Liver (tissue), 9 donors: ENCODE results near the gene ANKMY1. TPM values are rescaled to one million over a fixed set of nuclear protein-coding genes. Genes with fewer than 3 reads are reported as not detected.

ENCODE experiments used
- DNase-seq: peaks from one replicate; pipeline ENCODE4 v3.0.0-alpha.2; 2017; ENCODE audit warnings: low spot score
- H3K27ac ChIP-seq, 2 donors: one replicate each; pipeline ENCODE4 v1.7.0; 2013; ENCODE audit warnings: inconsistent platforms in 2 of 2, low read length in 2 of 2, control low read depth in 1 of 2, low read depth in 1 of 2, mild to moderate bottlenecking in 1 of 2
- H3K27me3 ChIP-seq, 4 donors: one replicate each; pipeline versions ENCODE4 v1.6.1 to v1.7.0; 2013; ENCODE audit warnings: low read length in 3 of 4, inconsistent platforms in 1 of 4, mild to moderate bottlenecking in 1 of 4, moderate library complexity in 1 of 4; ENCODE audit not compliant: control insufficient read depth in 4 of 4, insufficient read depth in 4 of 4
- H3K36me3 ChIP-seq, 4 donors: one replicate each; pipeline versions ENCODE4 v1.6.1 to v1.7.0; 2013; ENCODE audit warnings: low read length in 3 of 4, mild to moderate bottlenecking in 3 of 4, low read depth in 1 of 4, moderate library complexity in 1 of 4; ENCODE audit not compliant: control insufficient read depth in 4 of 4, insufficient read depth in 3 of 4
- H3K4me1 ChIP-seq, 4 donors: one replicate each; pipeline versions ENCODE4 v1.6.1 to v1.7.0; 2013; ENCODE audit warnings: low read length in 3 of 4, mild to moderate bottlenecking in 3 of 4, moderate library complexity in 1 of 4; ENCODE audit not compliant: control insufficient read depth in 4 of 4, insufficient read depth in 4 of 4
- H3K4me3 ChIP-seq, 3 donors: one replicate each; pipeline versions ENCODE4 v1.6.1 to v1.7.0; 2013; ENCODE audit warnings: low read length in 3 of 3, control low read depth in 1 of 3, low read depth in 1 of 3, mild to moderate bottlenecking in 1 of 3
- H3K9ac ChIP-seq, 2 donors: one replicate each; pipeline ENCODE4 v1.7.0; 2013; ENCODE audit warnings: low read length in 2 of 2, mild to moderate bottlenecking in 2 of 2, moderate library complexity in 2 of 2, control low read depth in 1 of 2, low read depth in 1 of 2
- H3K9me3 ChIP-seq, 4 donors: one replicate each; pipeline versions ENCODE4 v1.6.1 to v1.7.0; 2013; ENCODE audit warnings: low read length in 3 of 4; ENCODE audit not compliant: control insufficient read depth in 4 of 4
- EGR1 ChIP-seq, 2 donors: IDR thresholded peaks; 2 replicates each; pipeline ENCODE4 v1.6.1; 2016 to 2018; ENCODE audit warnings: antibody characterized with exemption in 2 of 2, low read depth in 2 of 2
- FOXA1 ChIP-seq: IDR thresholded peaks from 2 replicates; pipeline ENCODE4 v1.6.1; 2016; ENCODE audit warnings: antibody characterized with exemption
- GABPA ChIP-seq, 2 donors: IDR thresholded peaks in 1 of 2; conservative IDR thresholded peaks in 1 of 2; 2 replicates each; pipeline ENCODE4 v1.6.1; 2016; ENCODE audit warnings: antibody characterized with exemption in 2 of 2, mild to moderate bottlenecking in 1 of 2, moderate library complexity in 1 of 2
- HNF4A ChIP-seq, 2 donors: conservative IDR thresholded peaks; 2 replicates each; pipeline ENCODE4 v1.6.1; 2016; ENCODE audit warnings: antibody characterized with exemption in 2 of 2, mild to moderate bottlenecking in 2 of 2
- NR2F2 ChIP-seq: IDR thresholded peaks from 2 replicates; pipeline ENCODE4 v1.6.1; 2016; ENCODE audit warnings: antibody characterized with exemption
- RAD21 ChIP-seq, 2 donors: IDR thresholded peaks; 2 replicates each; pipeline ENCODE4 v1.6.1; 2016; ENCODE audit warnings: antibody characterized with exemption in 2 of 2, mild to moderate bottlenecking in 2 of 2
- SP1 ChIP-seq: IDR thresholded peaks from 2 replicates; pipeline ENCODE4 v1.6.1; 2018; ENCODE audit warnings: antibody characterized with exemption, mild to moderate bottlenecking
- TAF1 ChIP-seq: conservative IDR thresholded peaks from 2 replicates; pipeline ENCODE4 v1.6.1; 2016; ENCODE audit warnings: antibody characterized with exemption, mild to moderate bottlenecking
- YY1 ChIP-seq: IDR thresholded peaks from 2 replicates; pipeline ENCODE4 v1.6.1; 2016; ENCODE audit warnings: antibody characterized with exemption, mild to moderate bottlenecking
- WGBS: extraction: QIAGEN DNeasy Blood & Tissue Kit; methylation state at CpG from one replicate; pipeline ENCODE4 v1.1.7; 2013; 5-methylcytosine and 5-hydroxymethylcytosine counted together
- polyA plus RNA-seq, 2 donors: library from polyadenylated mRNA; stranded (reverse) in 1 of 2; unstranded in 1 of 2; fragments of 200-250 nt in 1 of 2; fragments of >200 nt in 1 of 2; fragmentation: Nextera tagmentation in 1 of 2; extraction: Ambion mirVana in 1 of 2; gene quantifications; one replicate each; pipeline versions ENCODE4 v1.2.1 to v1.2.3, GENCODE V29; 2013 to 2015
- total RNA-seq, 2 donors: library from RNA; depleted of rRNA; stranded (reverse); fragments of >200 nt; gene quantifications; one replicate each; pipeline ENCODE4 v1.2.3, GENCODE V29; 2014
- TF ChIP-seq, protein P1 (sequence below): IDR thresholded peaks from 2 replicates; pipeline ENCODE4 v1.6.1; 2016; ENCODE audit warnings: antibody characterized with exemption, mild to moderate bottlenecking
- TF ChIP-seq, protein P2 (sequence below): IDR thresholded peaks from 2 replicates; pipeline ENCODE4 v1.6.1; 2016; ENCODE audit warnings: antibody characterized with exemption
- TF ChIP-seq, protein P3 (sequence below): fragments of 150-350 bp; IDR thresholded peaks from 2 replicates; pipeline ENCODE4 v1.5.1; 2017; ENCODE audit warnings: improper control_type of control experiment, low read depth, low read length; ENCODE audit not compliant: missing input control
- donor health status: healthy.
- donor health status: healthy.
- donor health status: healthy.
- donor health status: healthy.
- donor health status: healthy.

Gene ANKMY1
- total and polyA plus RNA-seq, 4 donors = 2.5 to 12.8 (median 4.2) TPM

DNA sequence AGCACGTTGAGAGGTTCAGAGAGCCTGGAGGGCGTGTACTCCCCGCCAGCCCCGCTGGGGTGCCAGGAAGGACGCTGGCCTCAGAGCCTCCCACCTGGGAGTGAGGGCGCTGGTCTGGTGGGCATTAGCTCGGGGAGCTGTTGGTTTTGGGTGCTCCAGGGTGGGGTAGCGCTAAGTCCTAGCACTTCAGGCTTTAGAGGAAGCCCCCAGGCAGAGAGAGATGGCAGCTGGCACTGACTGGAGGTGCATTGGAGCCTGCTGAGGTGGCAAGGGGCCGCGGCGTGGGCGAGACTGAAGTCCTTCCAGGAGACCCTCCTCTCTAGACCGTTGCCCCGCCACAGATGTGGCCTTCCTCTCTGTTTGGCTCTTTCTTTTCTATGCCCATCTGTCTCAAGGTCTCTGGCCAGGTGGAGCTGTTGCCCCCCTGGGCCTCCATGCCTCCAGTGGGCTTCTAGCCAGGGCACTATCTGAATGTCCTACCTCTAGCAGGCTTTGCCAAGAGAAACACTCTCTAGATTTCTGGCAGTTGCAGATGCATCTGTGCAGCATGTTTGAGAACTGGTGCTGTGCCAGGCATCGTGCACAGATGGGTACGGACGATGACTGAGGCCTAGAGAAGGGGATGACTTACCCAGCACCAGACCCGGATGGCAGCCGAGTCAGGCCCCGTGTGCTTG lies 35.4 kb upstream of the ANKMY1 start:
- DNase-seq = no peak
- Histone ChIP-seq H3K4me3 (no peak overlapping the region), H3K27ac (no peak overlapping the region), H3K9ac (no peak overlapping the region), H3K36me3 (peaks cover 0 to 10% (median 5%) of the 10 kb centered on the region in 4 donors), H3K27me3 (no peaks in the 10 kb centered on the region), H3K9me3 (no peaks in the 10 kb centered on the region), H3K4me1 (peaks cover 12 to 43% (median 31%) of the 10 kb centered on the region in 4 donors)
- WGBS = 91% methylated on average over 20 of the region's 20 CpGs
- TF ChIP-seq FOXA1 (no peak), EGR1 (IDR thresholded peaks at IDR 0.05; ENCODE audit: low read depth in 2 of 2) (no peak), GABPA (IDR thresholded peaks at IDR 0.05 in 1 of 2, conservative IDR thresholded peaks at IDR 0.05 in 1 of 2) (no peak), SP1 (no peak), YY1 (no peak), NR2F2 (no peak)

DNA sequence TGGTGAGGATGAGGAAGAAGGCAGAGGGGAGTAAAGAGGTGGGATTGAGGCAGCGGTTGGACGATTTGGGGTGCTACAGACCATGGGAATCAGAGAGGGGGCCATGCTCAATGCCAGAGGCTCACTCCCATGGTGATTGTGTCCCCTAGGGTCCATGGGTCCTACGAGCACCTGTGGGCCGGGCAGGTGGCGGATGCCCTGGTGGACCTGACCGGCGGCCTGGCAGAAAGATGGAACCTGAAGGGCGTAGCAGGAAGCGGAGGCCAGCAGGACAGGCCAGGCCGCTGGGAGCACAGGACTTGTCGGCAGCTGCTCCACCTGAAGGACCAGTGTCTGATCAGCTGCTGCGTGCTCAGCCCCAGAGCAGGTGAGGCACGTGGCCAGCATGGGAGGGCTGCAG lies 34.0 kb upstream of the ANKMY1 start:
- DNase-seq = no peak
- 97% methylated on average over 13 of the region's 13 CpGs for WGBS
- Histone ChIP-seq H3K4me1 (peaks cover 20 to 54% (median 41%) of the 10 kb centered on the region in 4 donors), H3K9me3 (no peaks in the 10 kb centered on the region), H3K27me3 (no peaks in the 10 kb centered on the region), H3K36me3 (peaks cover 0 to 6% (median 4%) of the 10 kb centered on the region in 4 donors), H3K4me3 (no peak overlapping the region), H3K9ac (no peak overlapping the region), H3K27ac (no peak overlapping the region)
- TF ChIP-seq, protein P1, sequence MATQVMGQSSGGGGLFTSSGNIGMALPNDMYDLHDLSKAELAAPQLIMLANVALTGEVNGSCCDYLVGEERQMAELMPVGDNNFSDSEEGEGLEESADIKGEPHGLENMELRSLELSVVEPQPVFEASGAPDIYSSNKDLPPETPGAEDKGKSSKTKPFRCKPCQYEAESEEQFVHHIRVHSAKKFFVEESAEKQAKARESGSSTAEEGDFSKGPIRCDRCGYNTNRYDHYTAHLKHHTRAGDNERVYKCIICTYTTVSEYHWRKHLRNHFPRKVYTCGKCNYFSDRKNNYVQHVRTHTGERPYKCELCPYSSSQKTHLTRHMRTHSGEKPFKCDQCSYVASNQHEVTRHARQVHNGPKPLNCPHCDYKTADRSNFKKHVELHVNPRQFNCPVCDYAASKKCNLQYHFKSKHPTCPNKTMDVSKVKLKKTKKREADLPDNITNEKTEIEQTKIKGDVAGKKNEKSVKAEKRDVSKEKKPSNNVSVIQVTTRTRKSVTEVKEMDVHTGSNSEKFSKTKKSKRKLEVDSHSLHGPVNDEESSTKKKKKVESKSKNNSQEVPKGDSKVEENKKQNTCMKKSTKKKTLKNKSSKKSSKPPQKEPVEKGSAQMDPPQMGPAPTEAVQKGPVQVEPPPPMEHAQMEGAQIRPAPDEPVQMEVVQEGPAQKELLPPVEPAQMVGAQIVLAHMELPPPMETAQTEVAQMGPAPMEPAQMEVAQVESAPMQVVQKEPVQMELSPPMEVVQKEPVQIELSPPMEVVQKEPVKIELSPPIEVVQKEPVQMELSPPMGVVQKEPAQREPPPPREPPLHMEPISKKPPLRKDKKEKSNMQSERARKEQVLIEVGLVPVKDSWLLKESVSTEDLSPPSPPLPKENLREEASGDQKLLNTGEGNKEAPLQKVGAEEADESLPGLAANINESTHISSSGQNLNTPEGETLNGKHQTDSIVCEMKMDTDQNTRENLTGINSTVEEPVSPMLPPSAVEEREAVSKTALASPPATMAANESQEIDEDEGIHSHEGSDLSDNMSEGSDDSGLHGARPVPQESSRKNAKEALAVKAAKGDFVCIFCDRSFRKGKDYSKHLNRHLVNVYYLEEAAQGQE = no peak
- TF ChIP-seq EGR1 (IDR thresholded peaks at IDR 0.05; ENCODE audit: low read depth in 2 of 2) = no peak
- TF ChIP-seq YY1 = no peak
- TF ChIP-seq, protein P2, sequence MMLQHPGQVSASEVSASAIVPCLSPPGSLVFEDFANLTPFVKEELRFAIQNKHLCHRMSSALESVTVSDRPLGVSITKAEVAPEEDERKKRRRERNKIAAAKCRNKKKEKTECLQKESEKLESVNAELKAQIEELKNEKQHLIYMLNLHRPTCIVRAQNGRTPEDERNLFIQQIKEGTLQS = no peak
- no peak for TF ChIP-seq TAF1
- TF ChIP-seq HNF4A (conservative IDR thresholded peaks at IDR 0.05) = no peak

DNA sequence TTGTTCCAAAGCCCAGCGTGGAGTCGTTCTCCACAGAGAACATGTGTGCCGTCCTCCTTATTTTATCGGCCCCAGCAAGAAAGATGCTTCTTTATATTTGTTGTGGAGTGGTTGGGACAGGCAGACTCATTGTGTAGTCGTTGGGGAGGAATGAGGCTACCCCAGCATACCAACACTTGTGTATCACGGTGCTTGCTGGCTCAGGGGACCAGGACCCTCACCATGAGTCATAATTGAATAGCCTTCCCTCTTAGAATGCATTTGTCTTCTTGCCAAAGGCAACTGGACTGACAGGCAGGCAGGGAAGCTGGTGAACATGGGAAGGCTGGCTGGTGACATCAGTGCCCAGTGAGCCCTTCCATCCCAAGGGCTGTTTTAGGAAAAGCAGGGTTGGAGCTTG lies 33.4 kb upstream of the ANKMY1 start:
- TF ChIP-seq, protein P2 = no peak
- TF ChIP-seq RAD21 (IDR thresholded peaks at IDR 0.05) = no peak
- TF ChIP-seq, protein P1 = no peak
- no peak for TF ChIP-seq NR2F2
- no peak for TF ChIP-seq FOXA1
- TF ChIP-seq, protein P3, sequence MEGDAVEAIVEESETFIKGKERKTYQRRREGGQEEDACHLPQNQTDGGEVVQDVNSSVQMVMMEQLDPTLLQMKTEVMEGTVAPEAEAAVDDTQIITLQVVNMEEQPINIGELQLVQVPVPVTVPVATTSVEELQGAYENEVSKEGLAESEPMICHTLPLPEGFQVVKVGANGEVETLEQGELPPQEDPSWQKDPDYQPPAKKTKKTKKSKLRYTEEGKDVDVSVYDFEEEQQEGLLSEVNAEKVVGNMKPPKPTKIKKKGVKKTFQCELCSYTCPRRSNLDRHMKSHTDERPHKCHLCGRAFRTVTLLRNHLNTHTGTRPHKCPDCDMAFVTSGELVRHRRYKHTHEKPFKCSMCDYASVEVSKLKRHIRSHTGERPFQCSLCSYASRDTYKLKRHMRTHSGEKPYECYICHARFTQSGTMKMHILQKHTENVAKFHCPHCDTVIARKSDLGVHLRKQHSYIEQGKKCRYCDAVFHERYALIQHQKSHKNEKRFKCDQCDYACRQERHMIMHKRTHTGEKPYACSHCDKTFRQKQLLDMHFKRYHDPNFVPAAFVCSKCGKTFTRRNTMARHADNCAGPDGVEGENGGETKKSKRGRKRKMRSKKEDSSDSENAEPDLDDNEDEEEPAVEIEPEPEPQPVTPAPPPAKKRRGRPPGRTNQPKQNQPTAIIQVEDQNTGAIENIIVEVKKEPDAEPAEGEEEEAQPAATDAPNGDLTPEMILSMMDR = no peak

More for the DNA sequence above, 33.4 kb upstream of the ANKMY1 start:
- 93% methylated on average over 6 of the region's 6 CpGs for WGBS
- Histone ChIP-seq H3K4me3 (no peak overlapping the region), H3K4me1 (peaks cover 19 to 48% (median 36%) of the 10 kb centered on the region in 4 donors), H3K9me3 (no peaks in the 10 kb centered on the region), H3K36me3 (peaks cover 0 to 6% (median 4%) of the 10 kb centered on the region in 4 donors), H3K27me3 (no peaks in the 10 kb centered on the region), H3K27ac (no peak overlapping the region), H3K9ac (no peak overlapping the region)
- DNase-seq = no peak
